ENCODE data around the gene NXN. TPM values are rescaled to one million over a fixed set of nuclear protein-coding genes. Genes with fewer than 3 reads are reported as not detected.
"Not testable (repeated sequence)": the region's sequence is repeated elsewhere in the genome, so short reads cannot be mapped to it uniquely, and the experiment has no call there.

The NXN gene
- total RNA-seq, 3 donors from 2014 or later, result 5.3 to 98.1 (median 9.7) TPM

DNA sequence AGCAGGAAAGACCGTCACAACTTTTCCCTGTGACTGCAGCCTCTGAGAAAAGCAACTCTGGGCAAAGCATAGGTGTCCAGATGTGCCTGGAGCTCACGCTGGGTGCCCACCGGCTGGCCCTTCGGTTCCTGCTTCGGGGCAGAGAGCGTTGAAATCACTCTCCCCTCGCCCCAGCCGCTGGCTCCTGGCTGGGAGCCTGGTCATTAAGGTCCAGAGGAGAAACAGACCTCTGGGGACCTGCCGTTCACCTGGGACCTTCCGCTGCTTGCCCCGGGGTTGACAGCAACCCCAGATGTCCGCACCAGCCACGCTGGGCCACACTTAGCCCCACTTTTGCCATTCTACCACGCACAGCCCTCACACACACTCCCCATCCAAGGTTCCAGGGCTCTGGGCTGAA lies 184.3 kb downstream of the NXN start:
- no peak for ATAC-seq
- Histone ChIP-seq H3K4me3 (no peak overlapping the region), H3K9me3 (no peaks in the 10 kb centered on the region), H3K36me3 (ENCODE audit: low read depth) (peaks cover 5% of the 10 kb centered on the region), H3K4me1 (ENCODE audit: low read depth) (peaks cover 3% of the 10 kb centered on the region)
- no peak for DNase-seq
- intact Hi-C loops (cut with DNase I, micrococcal nuclease), result loop anchor here (5.0 to 10.0 kb wide), 2 partner anchors 187 to 190 kb away; no protein-coding TSS in a partner anchor
- TF ChIP-seq, protein P1, sequence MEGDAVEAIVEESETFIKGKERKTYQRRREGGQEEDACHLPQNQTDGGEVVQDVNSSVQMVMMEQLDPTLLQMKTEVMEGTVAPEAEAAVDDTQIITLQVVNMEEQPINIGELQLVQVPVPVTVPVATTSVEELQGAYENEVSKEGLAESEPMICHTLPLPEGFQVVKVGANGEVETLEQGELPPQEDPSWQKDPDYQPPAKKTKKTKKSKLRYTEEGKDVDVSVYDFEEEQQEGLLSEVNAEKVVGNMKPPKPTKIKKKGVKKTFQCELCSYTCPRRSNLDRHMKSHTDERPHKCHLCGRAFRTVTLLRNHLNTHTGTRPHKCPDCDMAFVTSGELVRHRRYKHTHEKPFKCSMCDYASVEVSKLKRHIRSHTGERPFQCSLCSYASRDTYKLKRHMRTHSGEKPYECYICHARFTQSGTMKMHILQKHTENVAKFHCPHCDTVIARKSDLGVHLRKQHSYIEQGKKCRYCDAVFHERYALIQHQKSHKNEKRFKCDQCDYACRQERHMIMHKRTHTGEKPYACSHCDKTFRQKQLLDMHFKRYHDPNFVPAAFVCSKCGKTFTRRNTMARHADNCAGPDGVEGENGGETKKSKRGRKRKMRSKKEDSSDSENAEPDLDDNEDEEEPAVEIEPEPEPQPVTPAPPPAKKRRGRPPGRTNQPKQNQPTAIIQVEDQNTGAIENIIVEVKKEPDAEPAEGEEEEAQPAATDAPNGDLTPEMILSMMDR (IDR thresholded peaks at IDR 0.05), result no peak

DNA sequence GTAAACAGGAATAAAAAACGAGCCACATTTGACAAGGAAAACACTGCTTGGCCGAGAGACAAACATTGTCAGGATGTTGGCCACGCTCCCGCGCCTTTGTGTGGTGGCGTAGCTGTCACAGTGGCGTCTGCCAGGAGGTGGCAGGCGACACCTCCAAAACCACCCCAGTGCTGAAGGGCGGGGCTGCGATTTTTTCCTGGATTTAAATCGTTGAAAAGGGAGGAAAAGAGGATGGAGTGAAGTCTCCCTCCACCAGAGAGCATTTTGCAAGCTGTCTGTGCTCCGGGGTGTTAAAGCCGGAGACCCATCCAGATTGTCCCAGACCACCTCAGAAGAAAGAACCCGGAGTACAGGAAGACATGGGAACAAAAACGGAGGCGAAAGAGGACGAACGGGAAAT lies 184.7 kb downstream of the NXN start:
- no peaks in the 10 kb centered on the region for H3K9me3 ChIP-seq
- peak; percentile 93 for ATAC-seq
- peaks cover 5% of the 10 kb centered on the region for H3K36me3 ChIP-seq (ENCODE audit: low read depth)
- peaks cover 3% of the 10 kb centered on the region for H3K4me1 ChIP-seq (ENCODE audit: low read depth)
- H3K4me3 ChIP-seq, result no peak overlapping the region
- TF ChIP-seq, protein P1 (IDR thresholded peaks at IDR 0.05), result peak; percentile 56
- DNase-seq, result peak; percentile 76 to 87 (median 84)
- intact Hi-C loops (cut with DNase I, micrococcal nuclease), result loop anchor here (5.0 to 10.0 kb wide), 2 partner anchors 187 to 190 kb away; no protein-coding TSS in a partner anchor

DNA sequence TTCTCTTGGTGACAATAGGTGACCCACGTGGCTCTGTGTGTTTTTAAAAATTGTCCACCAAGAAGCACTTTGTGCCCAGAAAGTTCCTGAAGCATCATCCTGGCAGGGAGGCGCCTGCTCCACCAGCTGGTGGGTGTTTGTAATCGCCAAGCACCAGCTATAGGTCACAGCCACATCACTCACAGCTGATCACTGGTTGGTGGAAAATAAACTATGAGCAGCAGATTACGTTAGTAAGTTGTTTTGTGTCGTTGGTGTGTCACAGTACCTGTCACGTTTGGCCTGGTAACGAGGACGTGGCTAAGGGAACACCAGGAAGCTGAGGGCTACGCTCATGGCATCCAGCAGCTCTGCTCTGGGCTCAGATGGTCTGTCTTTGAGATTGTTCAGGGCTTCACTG lies 187.3 kb downstream of the NXN start:
- Histone ChIP-seq H3K4me1 (ENCODE audit: low read depth) (peaks cover 3% of the 10 kb centered on the region), H3K9me3 (no peaks in the 10 kb centered on the region), H3K36me3 (ENCODE audit: low read depth) (peaks cover 5% of the 10 kb centered on the region), H3K4me3 (no peak overlapping the region)
- DNase-seq, result no peak
- intact Hi-C loops (cut with DNase I, micrococcal nuclease), result loop anchor here in 1 of 2 donors (10.0 kb wide), 1 partner anchor 193 kb away; no protein-coding TSS in a partner anchor
- ATAC-seq, result no peak
- TF ChIP-seq, protein P1 (IDR thresholded peaks at IDR 0.05), result no peak

DNA sequence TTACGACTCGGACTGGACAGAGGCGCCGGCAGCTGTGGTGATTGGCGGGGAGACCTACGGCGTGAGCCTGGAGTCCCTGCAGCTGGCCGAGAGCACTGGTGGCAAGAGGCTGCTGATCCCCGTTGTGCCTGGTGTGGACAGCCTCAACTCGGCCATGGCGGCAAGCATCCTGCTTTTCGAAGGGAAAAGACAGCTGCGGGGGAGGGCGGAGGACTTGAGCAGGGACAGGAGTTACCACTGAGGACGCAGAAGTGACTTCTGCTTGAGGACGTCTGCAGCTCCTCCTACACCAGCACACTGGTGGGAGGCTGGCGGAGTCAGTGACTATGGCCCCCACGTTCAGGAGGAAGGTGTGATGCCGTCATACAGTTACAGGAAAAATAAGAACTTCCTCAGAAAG lies 187.7 kb downstream of the NXN start:
- TF ChIP-seq, protein P1 (IDR thresholded peaks at IDR 0.05), result no peak
- no peak for ATAC-seq
- no peaks in the 10 kb centered on the region for H3K9me3 ChIP-seq
- intact Hi-C loops (cut with DNase I, micrococcal nuclease), result loop anchor here in 1 of 2 donors (10.0 kb wide), 1 partner anchor 193 kb away; no protein-coding TSS in a partner anchor
- peaks cover 5% of the 10 kb centered on the region for H3K36me3 ChIP-seq (ENCODE audit: low read depth)
- H3K4me3 ChIP-seq, result no peak overlapping the region
- DNase-seq, result no peak
- H3K4me1 ChIP-seq (ENCODE audit: low read depth), result peaks cover 3% of the 10 kb centered on the region

DNA sequence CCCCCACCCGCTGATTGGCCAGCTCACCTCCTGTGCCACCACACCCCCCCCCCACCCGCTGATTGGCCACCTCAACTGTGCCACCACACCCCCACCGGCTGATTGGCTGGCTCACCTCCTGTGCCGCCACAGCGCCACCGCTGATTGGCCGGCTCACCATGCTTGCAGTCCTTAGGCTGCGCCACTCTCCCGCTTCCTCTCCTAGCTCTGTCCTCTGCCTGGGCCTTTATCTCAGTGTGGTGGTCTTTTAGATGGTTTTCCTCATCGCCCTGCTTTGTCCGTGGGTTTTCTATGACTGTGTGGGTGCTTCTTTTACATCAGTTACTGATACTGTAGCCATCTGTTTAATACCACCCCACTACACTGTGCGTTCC lies 188.7 kb downstream of the NXN start:
- H3K4me3 ChIP-seq; H3K4me1 ChIP-seq (ENCODE audit: low read depth); DNase-seq; H3K9me3 ChIP-seq; H3K36me3 ChIP-seq (ENCODE audit: low read depth); ATAC-seq: not testable (repeated sequence)
- intact Hi-C loops (cut with DNase I, micrococcal nuclease), result loop anchor here in 1 of 2 donors (10.0 kb wide), 1 partner anchor 194 kb away; no protein-coding TSS in a partner anchor

DNA sequence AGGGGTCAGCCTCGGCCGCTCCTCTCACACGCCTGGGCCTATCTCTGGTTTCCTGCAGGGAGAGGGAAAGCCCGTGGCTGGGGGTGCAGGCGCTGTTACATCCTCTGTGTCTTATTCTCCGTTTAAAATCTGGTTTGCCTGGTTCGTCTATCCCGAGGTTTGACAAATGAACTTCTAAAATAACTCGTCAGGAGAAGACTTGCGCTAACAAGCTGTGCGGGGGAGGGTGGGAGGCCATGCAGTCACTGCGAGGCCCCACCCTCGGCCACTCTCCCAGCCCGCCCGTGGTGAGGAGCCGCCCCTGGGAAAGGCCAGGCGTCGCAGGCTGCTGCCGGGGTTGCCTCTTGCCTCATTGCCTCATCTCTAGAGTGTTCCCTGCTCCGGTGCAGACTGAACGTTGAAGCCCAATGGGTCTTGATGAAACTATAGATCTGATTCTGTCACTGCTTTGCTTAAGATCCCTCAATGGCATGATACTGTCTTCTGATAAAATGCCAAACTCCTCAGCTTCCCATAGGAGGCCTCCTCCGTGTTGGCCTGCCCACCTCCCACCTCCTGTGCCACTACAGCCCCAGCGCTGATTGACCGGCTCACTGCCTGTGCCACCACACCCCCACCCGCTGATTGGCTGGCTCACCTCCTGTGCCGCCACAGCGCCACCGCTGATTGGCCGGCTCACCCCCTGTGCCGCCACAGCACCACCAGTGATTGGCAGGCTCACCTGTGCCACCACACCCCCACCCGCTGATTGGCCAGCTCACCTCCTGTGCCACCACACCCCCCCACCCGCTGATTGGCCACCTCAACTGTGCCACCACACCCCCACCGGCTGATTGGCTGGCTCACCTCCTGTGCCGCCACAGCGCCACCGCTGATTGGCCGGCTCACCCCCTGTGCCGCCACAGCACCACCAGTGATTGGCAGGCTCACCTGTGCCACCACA lies 189.4 kb downstream of the NXN start:
- not testable (repeated sequence) for H3K4me3 ChIP-seq; DNase-seq; H3K36me3 ChIP-seq (ENCODE audit: low read depth)

More for the DNA sequence above, 189.4 kb downstream of the NXN start:
- not testable (repeated sequence) for H3K4me1 ChIP-seq (ENCODE audit: low read depth); H3K9me3 ChIP-seq; ATAC-seq
- intact Hi-C loops (cut with DNase I, micrococcal nuclease), result loop anchor here in 1 of 2 donors (10.0 kb wide), 1 partner anchor 195 kb away; no protein-coding TSS in a partner anchor
